ENCODE data around the gene MLF1. TPM values are rescaled to one million over a fixed set of nuclear protein-coding genes. Genes with fewer than 3 reads are reported as not detected.

Gene MLF1
- total and polyA plus RNA-seq, 5 experiments from 2014 or later: 0.56 to 3.9 (median 1.2) TPM; not detected in 1

Other genes starting within 250 kb of the MLF1 start
- 10 to 100 TPM; 53.8 to 59.7 TPM for gene GFM1, start 73.3 kb downstream of the MLF1 start, total RNA-seq
- 10 to 100 TPM; 26.7 to 32.5 (median 32.0) TPM for gene GFM1, start 73.3 kb downstream of the MLF1 start, polyA plus RNA-seq
- 1 to 10 TPM; 5.1 to 6.3 TPM for gene LXN, start 101.5 kb downstream of the MLF1 start, total RNA-seq
- 10 to 100 TPM in 1 of 3 donors, 1 to 10 TPM in 2; 8.0 to 12.8 (median 8.7) TPM for gene LXN, start 101.5 kb downstream of the MLF1 start, polyA plus RNA-seq
- not detected for gene RARRES1, start 161.3 kb downstream of the MLF1 start, total RNA-seq
- gene RARRES1, start 161.3 kb downstream of the MLF1 start, polyA plus RNA-seq: not detected
- gene MFSD1, start 230.9 kb downstream of the MLF1 start, total RNA-seq: 10 to 100 TPM; 28.8 to 30.3 TPM
- gene MFSD1, start 230.9 kb downstream of the MLF1 start, polyA plus RNA-seq: 10 to 100 TPM; 41.0 to 56.0 (median 52.2) TPM

Data from naive thymus-derived CD8-positive, alpha-beta T cell (primary cell).